Natural killer cell (primary cell): ENCODE data around the gene RAPSN. TPM values are rescaled to one million over a fixed set of nuclear protein-coding genes. Genes with fewer than 3 reads are reported as not detected.

Experiments used
- ATAC-seq, 3 donors: fragments of 150-1000 bp in 2 of 3; fragments of 200-7000 bp in 1 of 3; cut with Tn5 transposase; 1 replicate in 1 of 3; 2 replicates in 2 of 3; pipeline ENCODE4 v1.10.0; 2021; ENCODE audit warnings: mild to moderate bottlenecking in 2 of 3, moderate library complexity in 2 of 3
- DNase-seq, 2 donors: peaks; one replicate each; pipeline versions ENCODE4 v3.0.0 to v3.0.0-alpha.2; 2013 to 2021; ENCODE audit warnings: mixed read lengths in 1 of 2
- H3K27ac ChIP-seq: one replicate; pipeline ENCODE4 v1.5.1; 2013; ENCODE audit warnings: mild to moderate bottlenecking, low read length
- H3K27me3 ChIP-seq: one replicate; pipeline ENCODE4 v1.6.1; 2013; ENCODE audit warnings: low read length; ENCODE audit not compliant: control insufficient read depth, insufficient read depth
- H3K36me3 ChIP-seq: one replicate; pipeline ENCODE4 v1.6.1; 2013; ENCODE audit warnings: low read length; ENCODE audit not compliant: control insufficient read depth, insufficient read depth
- H3K4me1 ChIP-seq: one replicate; pipeline ENCODE4 v1.6.1; 2013; ENCODE audit warnings: low read length; ENCODE audit not compliant: control insufficient read depth, insufficient read depth
- H3K4me3 ChIP-seq: one replicate; pipeline ENCODE4 v1.5.1; 2013; ENCODE audit warnings: low read length
- H3K9me3 ChIP-seq: one replicate; pipeline ENCODE4 v1.6.1; 2013; ENCODE audit warnings: low read length; ENCODE audit not compliant: control insufficient read depth, insufficient read depth
- H3K27ac Mint-ChIP-seq, 2 donors: one replicate each; pipeline ENCODE4 v1.8.0; 2022; ENCODE audit warnings: mild to moderate bottlenecking in 2 of 2, mixed read lengths in 2 of 2, moderate library complexity in 1 of 2
- H3K27me3 Mint-ChIP-seq, 2 donors: one replicate each; pipeline ENCODE4 v1.8.0; 2022; ENCODE audit warnings: low read depth in 2 of 2, mixed read lengths in 2 of 2
- H3K36me3 Mint-ChIP-seq: one replicate; pipeline ENCODE4 v1.8.0; 2022; ENCODE audit warnings: mixed read lengths
- H3K4me1 Mint-ChIP-seq, 2 donors: one replicate each; pipeline ENCODE4 v1.8.0; 2022; ENCODE audit warnings: mixed read lengths in 2 of 2
- H3K4me3 Mint-ChIP-seq: one replicate; pipeline ENCODE4 v1.8.0; 2022; ENCODE audit warnings: mild to moderate bottlenecking, moderate library complexity, mixed read lengths
- H3K9me3 Mint-ChIP-seq, 2 donors: one replicate each; pipeline ENCODE4 v1.8.0; 2022; ENCODE audit warnings: mixed read lengths in 2 of 2
- CTCF ChIP-seq: fragments of 200-600 bp; IDR thresholded peaks from one replicate; pipeline ENCODE4 v1.8.0; 2022; ENCODE audit warnings: antibody characterized with exemption
- WGBS: methylation state at CpG from one replicate; pipeline ENCODE4 v1.1.7; 2013; ENCODE audit warnings: missing lambda C conversion rate; ENCODE audit not compliant: insufficient coverage; 5-methylcytosine and 5-hydroxymethylcytosine counted together
- intact Hi-C: fragments of 100-400 bp; cut with micrococcal nuclease; formaldehyde crosslinking; loops from one replicate; pipeline ENCODE4 v1.14.2; 2022
- total RNA-seq, 4 donors: library from RNA; stranded (reverse); fragments of 120-200 nt in 1 of 4; gene quantifications; one replicate each; pipeline versions ENCODE4 v1.2.3 to v1.2.4, GENCODE V29; 2013 to 2022

RAPSN gene
- total RNA-seq, 3 donors from 2014 or later (not counting 1 experiment from before 2014, with no cell fraction given) = 1.6 to 2.2 (median 1.7) TPM

DNA sequence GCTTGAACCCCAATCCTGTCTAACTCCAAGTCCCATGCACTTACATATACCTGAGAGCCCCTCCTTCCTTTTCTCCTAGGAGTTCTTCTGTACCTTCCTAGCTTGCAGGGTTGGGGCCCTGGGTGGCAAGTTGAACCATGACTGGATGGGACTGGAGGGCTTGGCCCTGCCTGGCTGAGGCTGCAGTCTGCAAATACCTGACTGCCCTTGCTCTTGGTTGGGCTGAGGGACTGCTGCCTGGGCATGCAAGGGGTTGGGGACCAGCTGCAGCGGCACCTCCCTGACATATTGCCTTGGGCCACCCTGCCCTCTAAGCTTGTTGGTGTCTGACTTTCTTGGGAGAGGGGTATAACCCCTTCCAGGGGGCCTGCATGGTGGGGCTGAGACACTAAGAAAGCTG lies 50.4 kb downstream of the RAPSN start:
- H3K4me1 ChIP-seq = peaks cover 49% of the 10 kb centered on the region
- Mint-ChIP-seq H3K27me3 (no peaks in the 10 kb centered on the region), H3K27ac (peak overlapping the region in 1 of 2 donors; percentile 54), H3K4me3 (peak overlapping the region; percentile 40), H3K9me3 (no peaks in the 10 kb centered on the region), H3K4me1 (peaks cover 21 to 47% of the 10 kb centered on the region in 2 donors), H3K36me3 (no peaks in the 10 kb centered on the region)
- intact Hi-C loops = no loop called here
- ATAC-seq (no peak), DNase-seq (peak in 1 of 2 donors; percentile 9)
- no peak overlapping the region for H3K27ac ChIP-seq
- no peak overlapping the region for H3K4me3 ChIP-seq
- WGBS = 100% methylated on average over 1 of the region's 1 CpG
- H3K27me3 ChIP-seq = no peaks in the 10 kb centered on the region
- no peak for TF ChIP-seq CTCF
- no peaks in the 10 kb centered on the region for H3K36me3 ChIP-seq
- H3K9me3 ChIP-seq = no peaks in the 10 kb centered on the region

GRCh38 chr11:47398011-47398410 lies 50.9 kb downstream of the RAPSN start:
- H3K4me1 Mint-ChIP-seq = peaks cover 21 to 51% of the 10 kb centered on the region in 2 donors

GRCh38 chr11:47396049-47396320 lies 53.0 kb downstream of the RAPSN start:
- TF ChIP-seq CTCF = no peak
- Mint-ChIP-seq H3K27me3 (no peaks in the 10 kb centered on the region), H3K36me3 (no peaks in the 10 kb centered on the region), H3K9me3 (no peaks in the 10 kb centered on the region), H3K4me3 (no peak overlapping the region), H3K27ac (peak overlapping the region; percentile 83 to 92), H3K4me1 (peaks cover 30 to 65% of the 10 kb centered on the region in 2 donors)
- ATAC-seq (no peak), DNase-seq (no peak)
- peak overlapping the region; percentile 97 for H3K27ac ChIP-seq
- intact Hi-C loops = no loop called here
- no peaks in the 10 kb centered on the region for H3K27me3 ChIP-seq
- H3K4me1 ChIP-seq = peaks cover 73% of the 10 kb centered on the region
- H3K36me3 ChIP-seq = no peaks in the 10 kb centered on the region
- WGBS = 94% methylated on average over 3 of the region's 3 CpGs
- no peaks in the 10 kb centered on the region for H3K9me3 ChIP-seq
- H3K4me3 ChIP-seq = no peak overlapping the region

More at GRCh38 chr11:47398011-47398410, 50.9 kb downstream of the RAPSN start:
- Histone ChIP-seq H3K27ac (no peak overlapping the region), H3K4me3 (no peak overlapping the region), H3K4me1 (peaks cover 54% of the 10 kb centered on the region), H3K9me3 (no peaks in the 10 kb centered on the region), H3K27me3 (no peaks in the 10 kb centered on the region), H3K36me3 (no peaks in the 10 kb centered on the region)
- Mint-ChIP-seq H3K4me3 (no peak overlapping the region), H3K36me3 (no peaks in the 10 kb centered on the region), H3K9me3 (no peaks in the 10 kb centered on the region), H3K27me3 (no peaks in the 10 kb centered on the region), H3K27ac (no peak overlapping the region)
- TF ChIP-seq CTCF = no peak
- no peak for ATAC-seq
- intact Hi-C loops = no loop called here
- peak in 1 of 2 donors; percentile 1 for DNase-seq
- 98% methylated on average over 3 of the region's 3 CpGs for WGBS
